ENCODE measurements around the gene BIRC2. TPM values are rescaled to one million over a fixed set of nuclear protein-coding genes. Genes with fewer than 3 reads are reported as not detected.
"Not testable (repeated sequence)": the region's sequence is repeated elsewhere in the genome, so short reads cannot be mapped to it uniquely, and the experiment has no call there.

The BIRC2 gene
- total RNA-seq, 1 experiment from 2014 or later = 104 TPM

DNA sequence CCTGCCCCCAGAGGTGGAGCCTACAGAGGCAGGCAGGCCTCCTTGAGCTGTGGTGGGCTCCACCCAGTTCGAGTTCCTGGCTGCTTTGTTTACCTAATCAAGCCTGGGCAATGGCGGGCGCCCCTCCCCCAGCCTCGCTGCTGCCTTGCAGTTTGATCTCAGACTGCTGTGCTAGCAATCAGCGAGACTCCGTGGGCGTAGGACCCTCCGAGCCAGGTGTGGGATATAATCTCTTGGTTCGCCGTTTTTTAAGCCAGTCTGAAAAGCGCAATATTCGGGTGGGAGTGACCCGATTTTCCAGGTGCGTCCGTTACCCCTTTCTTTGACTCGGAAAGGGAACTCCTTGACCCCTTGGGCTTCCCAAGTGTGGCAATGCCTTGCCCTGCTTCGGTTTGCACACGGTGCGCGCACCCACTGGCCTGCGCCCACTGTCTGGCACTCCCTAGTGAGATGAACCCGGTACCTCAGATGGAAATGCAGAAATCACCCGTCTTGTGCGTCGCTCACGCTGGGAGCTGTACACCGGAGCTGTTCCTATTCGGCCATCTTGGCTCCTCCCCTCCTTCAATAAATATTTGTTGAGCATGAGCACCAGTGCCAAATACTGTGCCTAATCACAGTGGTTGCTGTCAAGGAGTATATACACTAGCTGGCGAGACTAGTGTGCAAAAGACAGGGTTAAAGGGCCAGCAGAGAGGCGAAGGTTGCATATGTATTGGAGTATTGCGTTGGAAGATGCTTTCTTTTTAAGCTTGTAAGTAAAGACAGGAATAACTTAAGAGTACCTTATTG is 27.8 kb downstream of the BIRC2 start:
- DNase-seq (ENCODE audit: low read depth) = not testable (repeated sequence)

- no peak for DNase-seq (ENCODE audit: low read depth)
Measured at GRCh38 chr11:102375720-102376399, 28.8 kb downstream of the BIRC2 start.

GRCh38 chr11:102377891-102378290 is 30.9 kb downstream of the BIRC2 start:
- no peak for DNase-seq (ENCODE audit: low read depth)

DNA sequence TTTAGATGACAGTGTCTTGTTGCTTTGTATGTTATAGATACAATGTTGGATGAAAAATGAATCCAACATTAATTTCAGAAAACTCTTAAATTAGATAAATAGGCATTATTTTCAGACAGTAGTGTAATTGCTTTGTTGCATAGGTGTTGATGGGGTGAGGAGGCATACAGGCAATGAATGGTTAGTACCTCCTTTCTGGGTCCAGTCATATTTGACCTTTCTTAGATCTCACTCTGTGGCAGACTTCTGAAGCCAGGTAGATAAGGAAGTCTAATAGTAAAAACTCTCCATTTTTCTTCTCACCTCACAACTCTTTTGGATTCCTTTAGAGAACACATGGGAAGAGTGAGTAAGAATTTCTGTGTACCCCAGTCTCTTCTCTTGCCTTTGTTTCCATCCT is 31.8 kb downstream of the BIRC2 start:
- no peak for DNase-seq (ENCODE audit: low read depth)

DNA sequence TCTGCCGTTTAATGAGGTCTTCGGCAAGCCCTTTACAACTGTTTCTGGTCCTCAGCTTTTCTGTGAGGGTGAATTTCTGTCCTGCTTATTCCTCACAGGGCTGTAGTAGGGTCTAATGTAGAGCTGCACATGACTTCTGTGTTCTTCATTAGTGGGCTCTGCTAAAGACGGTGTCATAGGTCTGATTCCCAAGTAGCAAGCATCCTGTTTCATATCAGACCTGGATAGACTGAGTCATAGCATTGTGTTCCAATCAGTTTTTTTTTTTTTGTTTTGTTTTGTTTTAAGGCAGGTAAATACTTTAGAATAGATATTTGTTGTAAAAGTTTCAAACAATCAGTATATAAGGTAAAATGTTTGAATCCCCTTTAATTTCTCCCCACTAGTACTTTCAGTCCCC is 35.4 kb downstream of the BIRC2 start:
- no peak for DNase-seq (ENCODE audit: low read depth)

GRCh38 chr11:102383839-102384238 is 36.8 kb downstream of the BIRC2 start:
- no peak for DNase-seq (ENCODE audit: low read depth)

- DNase-seq (ENCODE audit: low read depth) = no peak
Measured at GRCh38 chr11:102384419-102385079, 37.5 kb downstream of the BIRC2 start.

DNA sequence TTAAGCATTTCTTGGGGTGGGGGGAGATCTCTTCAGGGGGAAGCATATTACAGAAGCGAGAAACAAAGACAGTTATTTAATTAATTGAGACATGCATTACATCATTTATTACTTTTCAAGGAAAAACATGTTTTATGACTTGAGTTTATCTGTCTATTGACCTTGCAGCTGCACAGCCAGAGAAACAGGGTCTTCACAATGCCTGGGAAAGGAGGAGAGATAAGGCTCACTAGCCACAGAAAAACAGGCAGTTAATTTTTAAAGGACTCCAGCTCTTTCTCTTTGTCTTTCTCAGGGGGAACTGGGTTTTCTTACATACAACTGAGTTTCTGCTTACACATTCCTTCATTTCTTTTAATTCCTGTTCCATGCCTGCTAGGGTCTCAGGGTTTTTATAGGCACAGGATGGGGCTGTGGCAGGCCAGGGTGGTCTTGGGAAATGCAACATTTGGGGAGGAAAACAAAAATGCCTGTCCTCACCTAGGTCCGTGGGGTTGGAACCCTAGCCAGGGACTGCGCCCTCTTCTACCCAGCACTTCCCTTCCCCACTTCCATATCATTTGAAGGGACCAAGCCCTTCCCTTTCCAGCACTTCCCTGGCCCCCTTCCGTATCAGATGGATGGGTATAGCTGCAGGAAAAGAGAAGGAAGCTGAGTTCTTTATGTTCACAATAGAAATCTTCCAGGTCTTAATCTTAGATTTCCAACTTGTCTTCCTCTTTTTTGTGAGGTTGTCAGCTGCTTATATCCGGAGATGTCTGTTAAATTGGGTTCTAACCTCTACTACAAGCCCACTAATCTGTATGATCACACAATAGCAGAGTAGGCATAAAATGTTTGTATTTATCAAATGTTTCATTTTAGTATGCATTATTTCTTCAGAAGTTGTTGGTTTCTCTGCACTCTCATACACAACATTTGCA is 38.3 kb downstream of the BIRC2 start:
- DNase-seq (ENCODE audit: low read depth) = no peak

GRCh38 chr11:102386136-102386734 is 39.2 kb downstream of the BIRC2 start:
- no peak for DNase-seq (ENCODE audit: low read depth)

DNA sequence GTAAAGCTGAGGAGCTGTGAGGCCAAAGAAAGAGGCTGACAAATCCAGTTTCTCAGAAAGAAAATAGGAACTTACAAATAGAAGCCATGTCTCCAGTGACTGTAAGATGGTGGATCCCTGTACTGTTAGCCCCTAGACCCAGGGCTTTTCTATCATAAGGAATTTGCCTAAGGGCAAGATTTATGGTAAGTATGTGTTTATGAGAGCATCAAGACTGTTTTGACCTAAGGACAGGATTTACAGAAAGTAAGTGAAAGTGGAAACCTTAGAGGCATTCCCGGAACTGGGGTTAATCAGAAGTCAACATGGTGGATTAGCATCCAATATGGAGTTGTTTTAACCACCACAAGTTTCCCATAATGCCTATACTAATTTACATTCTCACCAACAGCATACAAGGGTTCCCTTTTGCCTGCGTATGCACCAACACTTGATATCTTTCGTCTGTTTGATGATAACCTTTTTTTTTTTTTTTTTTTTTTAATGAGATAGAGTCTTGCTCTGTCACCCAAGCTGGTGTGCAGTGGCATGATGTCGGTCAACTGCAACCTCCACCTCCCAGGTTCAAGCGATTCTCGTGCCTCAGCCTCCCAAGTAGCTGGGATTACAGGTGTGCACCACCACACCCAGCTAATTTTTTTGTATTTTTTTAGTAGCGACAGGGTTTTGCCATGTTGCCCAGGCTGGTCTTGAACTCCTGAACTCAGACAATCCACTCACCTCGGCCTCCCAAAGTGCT is 40.2 kb downstream of the BIRC2 start:
- DNase-seq (ENCODE audit: low read depth) = no peak

DNA sequence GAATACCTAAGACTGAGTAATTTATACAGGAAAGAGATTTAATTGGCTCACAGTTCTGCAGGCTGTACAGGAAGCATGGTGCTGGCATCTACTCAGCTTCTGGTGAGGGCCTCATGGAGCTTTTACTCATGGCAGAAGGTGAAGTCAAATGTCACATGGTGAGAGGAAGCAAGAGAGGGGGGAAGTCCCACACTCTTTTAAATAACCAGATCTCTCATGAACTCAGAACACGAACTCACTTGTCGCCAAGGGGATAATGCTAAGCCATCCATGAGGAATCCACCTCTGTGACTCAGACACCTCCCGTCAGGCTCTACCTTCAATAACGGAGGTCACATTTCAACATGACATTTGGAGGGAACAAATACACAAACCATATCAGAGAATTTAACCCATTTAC is 42.2 kb downstream of the BIRC2 start:
- DNase-seq (ENCODE audit: low read depth) = peak; percentile 79

DNA sequence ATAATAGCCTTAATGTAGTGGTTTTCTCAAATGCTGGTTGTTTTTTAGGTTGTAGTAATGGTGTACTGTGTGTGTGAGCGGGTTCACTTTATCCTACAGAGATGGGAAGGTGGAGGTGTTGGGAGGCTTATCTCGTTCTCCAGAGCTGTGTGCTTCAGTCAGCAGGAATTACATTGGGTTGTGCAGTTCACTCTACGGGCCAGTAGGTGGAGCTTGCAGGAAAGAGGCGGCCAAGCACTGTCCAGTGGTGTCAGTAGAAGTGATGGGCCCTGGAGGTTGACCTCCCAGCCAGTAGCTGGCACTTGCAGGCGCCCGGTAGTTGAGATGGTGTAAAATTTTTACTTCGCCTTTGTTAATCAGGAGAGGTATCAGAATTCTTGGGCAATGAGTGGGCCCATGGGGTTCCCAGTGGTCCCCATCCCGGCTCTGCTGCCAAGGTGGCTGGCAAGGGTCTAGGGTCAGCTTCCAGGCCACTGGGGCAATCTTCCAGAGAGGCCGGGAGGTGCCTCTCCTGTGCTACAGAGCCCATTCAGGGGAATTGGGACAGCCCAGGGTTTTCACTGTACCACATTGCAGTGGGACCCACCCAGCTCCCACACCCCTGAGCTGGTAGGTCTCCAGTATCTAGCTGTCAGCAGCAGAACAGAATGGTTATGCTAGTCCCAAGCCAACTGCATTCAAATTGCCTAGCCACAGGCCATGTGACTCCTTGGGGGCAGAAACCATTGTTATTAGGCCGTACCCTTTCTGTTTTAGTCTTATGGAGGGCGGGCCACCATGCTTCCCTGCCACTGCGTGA is 43.9 kb downstream of the BIRC2 start:
- DNase-seq (ENCODE audit: low read depth) = peak; percentile 66

GRCh38 chr11:102391549-102392237 is 44.7 kb downstream of the BIRC2 start:
- DNase-seq (ENCODE audit: low read depth) = no peak

- no peak for DNase-seq (ENCODE audit: low read depth)
Measured at GRCh38 chr11:102393272-102393730, 46.3 kb downstream of the BIRC2 start.

- no peak for DNase-seq (ENCODE audit: low read depth)
Measured at GRCh38 chr11:102395720-102396393, 48.8 kb downstream of the BIRC2 start.

DNA sequence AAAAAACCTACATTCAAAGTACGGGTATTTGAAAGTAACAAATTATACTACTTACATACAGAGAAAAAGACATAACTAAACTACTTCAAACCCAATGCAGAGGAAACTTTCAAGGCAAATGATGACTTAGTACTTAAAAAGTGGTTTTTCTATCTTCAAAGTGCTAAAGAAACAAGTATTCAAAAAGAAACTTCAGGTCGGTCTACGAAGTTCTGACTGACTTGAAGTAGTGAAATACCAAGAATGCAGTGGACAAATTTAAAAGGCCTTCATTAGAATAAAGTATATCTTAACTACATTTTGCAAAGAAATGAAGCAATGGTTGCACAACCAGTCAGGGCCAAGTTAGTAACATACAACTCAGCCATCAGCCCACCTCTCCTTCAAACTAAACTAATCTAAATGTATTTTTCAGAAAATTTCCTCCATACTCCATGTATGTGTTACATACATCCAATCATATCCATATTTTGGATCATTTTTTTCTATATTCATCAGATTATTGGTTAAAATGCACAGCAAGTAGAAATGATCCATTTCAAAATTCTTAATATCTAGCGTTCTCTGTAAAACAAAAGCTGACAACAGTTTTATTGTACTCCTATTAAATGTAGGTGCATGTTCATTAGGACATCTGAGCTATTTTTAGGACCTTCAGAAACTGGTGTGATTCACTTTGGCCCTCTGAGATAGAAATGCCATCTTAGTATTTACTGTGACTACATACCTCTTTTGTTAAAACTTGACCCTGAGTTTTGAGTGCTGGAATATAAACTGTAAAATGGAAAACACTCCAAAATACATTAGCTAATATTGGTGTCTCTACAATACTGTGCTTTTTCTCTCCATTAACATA is 49.9 kb downstream of the BIRC2 start:
- no peak for DNase-seq (ENCODE audit: low read depth)

- no peak for DNase-seq (ENCODE audit: low read depth)
Measured at GRCh38 chr11:102398297-102398696, 51.3 kb downstream of the BIRC2 start.

Measured in M059J (cell line).